ENCODE results near the gene DTWD2.

DNA sequence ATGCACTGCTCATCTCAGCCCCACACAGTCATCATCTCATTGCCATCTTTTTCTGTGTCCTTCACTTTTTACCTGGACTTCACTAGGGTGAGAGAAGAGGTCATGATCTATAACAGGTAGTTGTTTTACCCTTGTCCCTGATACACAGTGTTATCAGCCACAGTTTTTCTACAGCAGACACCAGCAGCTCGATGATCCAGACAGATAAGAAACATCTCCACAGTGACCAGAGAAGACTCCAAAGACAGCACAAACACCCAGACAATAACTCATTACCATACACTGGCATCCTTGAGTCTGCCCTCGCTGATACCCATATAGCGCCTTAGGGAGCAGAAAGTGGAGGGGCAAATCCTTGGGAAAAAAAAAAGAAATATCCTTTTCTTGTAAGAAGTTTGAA is 194.1 kb downstream of the DTWD2 start:
- TF ChIP-seq, protein P1, sequence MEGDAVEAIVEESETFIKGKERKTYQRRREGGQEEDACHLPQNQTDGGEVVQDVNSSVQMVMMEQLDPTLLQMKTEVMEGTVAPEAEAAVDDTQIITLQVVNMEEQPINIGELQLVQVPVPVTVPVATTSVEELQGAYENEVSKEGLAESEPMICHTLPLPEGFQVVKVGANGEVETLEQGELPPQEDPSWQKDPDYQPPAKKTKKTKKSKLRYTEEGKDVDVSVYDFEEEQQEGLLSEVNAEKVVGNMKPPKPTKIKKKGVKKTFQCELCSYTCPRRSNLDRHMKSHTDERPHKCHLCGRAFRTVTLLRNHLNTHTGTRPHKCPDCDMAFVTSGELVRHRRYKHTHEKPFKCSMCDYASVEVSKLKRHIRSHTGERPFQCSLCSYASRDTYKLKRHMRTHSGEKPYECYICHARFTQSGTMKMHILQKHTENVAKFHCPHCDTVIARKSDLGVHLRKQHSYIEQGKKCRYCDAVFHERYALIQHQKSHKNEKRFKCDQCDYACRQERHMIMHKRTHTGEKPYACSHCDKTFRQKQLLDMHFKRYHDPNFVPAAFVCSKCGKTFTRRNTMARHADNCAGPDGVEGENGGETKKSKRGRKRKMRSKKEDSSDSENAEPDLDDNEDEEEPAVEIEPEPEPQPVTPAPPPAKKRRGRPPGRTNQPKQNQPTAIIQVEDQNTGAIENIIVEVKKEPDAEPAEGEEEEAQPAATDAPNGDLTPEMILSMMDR (IDR thresholded peaks at IDR 0.05; ENCODE audit: low read depth, low read length), result no peak
- TF ChIP-seq MAX (IDR thresholded peaks at IDR 0.05; ENCODE audit: low read depth, low read length) (no peak), POLR2A (IDR thresholded peaks at IDR 0.05; ENCODE audit: extremely low read depth, insufficient read length) (no peak)
